Kidney capillary endothelial cell (primary cell): ENCODE measurements around the gene NGFR.
"Not testable (repeated sequence)": the region's sequence is repeated elsewhere in the genome, so short reads cannot be mapped to it uniquely, and the experiment has no call there.

Experiments used
- DNase-seq: peaks from one replicate; pipeline ENCODE4 v3.0.0-alpha.2; 2018; ENCODE audit warnings: low spot score

NGFR gene

DNA sequence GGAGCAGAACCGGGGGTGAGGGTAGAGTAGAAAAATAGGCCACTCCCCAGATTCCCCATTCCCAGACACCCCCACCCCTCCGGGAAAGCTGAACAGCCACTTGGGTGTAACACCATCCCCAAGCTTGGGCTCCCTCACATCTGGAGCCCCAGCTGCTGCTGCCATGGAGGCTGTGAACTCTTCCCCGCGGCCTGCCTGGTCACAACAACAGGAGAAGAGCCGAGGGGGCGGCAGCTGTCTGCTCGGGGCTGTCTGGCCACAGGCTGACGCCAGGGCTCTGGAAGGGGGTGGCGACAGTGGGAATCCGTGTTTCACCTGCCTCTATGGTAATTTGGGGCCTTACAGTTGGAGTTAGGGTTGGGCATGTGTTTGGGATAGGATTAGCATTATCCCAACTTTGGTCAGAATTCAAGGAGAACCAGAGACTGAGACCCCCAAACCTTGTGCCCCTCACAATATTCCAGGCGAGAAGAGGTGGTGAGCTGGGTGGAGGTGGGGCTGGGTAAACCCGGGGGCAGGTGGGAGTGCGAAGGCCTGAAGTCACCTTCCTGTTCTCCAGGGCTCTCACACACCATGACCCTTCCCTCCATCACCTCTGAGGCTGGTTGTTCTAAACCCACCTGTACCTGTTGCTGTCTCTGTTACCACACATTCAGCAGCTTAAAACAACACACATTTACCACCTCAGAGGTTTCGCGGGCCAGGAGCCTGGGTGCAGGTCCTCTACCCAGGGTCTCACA lies 50.9 kb downstream of the NGFR start:
- DNase-seq: no peak

DNA sequence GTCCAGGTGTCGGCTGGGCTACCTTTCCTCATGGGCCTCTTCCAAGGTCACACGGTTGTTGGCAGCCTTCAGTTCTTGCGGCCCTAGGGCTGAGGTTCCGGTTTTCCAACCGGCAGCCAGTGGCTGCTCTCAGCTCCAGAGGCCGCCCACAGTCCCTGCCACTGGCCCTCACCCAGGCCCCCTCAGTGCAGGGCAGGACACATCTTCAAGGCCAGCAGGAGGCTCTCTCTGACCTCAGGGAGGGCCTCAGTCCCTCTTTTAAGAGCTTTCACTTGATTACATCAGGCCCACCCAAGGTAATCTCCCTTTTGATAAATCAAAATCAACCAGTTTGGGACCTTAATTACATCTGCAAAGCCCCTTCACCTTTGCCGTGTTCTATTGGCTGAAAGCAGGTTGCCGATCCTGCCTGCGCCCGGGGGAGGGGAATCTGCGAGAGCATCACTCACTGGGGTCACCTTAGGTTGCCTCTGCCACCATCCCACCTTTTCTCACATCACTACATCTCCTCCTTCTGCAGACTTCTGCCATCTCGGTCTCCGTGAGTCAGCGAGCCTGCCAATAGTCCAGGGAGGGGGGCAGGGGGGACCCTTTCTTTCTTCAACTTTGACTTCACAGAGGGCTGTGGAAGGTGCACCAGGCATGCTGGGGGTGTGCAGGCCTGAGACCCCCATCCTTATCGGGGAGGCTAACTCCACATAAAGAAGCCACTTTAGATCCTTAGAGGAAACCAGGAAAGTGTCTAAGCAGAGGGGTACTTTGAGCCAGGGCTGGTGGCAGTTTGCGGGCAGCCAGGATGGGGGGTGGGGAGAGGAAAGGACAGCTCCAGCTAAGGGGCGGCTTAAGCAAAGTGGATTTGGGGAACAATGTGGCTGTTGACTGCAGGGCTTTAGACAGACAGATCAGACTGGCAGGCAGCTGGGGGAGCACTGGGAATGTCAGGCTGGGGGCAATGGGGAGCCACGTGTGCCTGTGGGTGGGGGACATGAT lies 51.7 kb downstream of the NGFR start:
- no peak for DNase-seq

DNA sequence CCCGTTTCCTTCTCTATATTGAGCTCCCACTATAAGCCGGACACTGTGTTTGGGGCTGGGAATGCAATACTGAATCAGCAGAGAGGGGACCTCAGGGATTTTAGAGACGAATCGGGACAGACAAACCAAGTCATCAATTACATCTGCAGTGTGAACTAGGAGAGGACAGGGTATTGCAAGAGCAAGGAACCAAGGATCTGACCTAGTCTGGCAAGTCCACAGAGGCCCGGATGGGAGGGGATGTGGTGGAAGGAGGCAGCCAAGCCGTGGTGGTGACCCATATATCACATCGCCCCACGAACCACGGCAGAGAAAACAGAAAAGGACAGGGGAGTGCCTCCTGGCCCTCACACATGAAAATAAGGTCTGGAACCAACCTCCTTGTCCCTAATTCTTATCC lies 52.5 kb downstream of the NGFR start:
- no peak for DNase-seq

DNA sequence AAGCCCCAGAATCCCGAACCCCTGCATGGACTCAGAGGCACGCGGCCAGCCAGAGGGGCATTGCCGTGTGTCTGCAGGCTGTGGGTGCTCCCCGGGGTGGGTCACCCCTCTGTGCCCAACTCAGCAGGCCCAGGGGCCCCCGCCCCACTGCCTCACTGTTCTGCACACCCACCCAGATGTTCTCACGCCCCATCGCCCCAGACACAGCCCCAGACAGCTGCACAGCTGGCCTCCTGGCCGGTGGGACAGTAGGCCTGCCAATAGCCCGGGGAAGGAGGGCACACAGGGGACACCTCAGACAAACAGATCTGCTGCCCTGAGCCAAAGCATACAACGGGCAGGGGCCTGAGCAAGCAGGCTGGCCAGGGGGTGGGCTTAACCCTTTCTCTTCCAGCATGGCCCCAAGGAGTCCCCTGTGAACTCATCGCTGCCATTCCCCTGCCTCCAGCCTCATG lies 53.0 kb downstream of the NGFR start:
- DNase-seq: no peak

DNA sequence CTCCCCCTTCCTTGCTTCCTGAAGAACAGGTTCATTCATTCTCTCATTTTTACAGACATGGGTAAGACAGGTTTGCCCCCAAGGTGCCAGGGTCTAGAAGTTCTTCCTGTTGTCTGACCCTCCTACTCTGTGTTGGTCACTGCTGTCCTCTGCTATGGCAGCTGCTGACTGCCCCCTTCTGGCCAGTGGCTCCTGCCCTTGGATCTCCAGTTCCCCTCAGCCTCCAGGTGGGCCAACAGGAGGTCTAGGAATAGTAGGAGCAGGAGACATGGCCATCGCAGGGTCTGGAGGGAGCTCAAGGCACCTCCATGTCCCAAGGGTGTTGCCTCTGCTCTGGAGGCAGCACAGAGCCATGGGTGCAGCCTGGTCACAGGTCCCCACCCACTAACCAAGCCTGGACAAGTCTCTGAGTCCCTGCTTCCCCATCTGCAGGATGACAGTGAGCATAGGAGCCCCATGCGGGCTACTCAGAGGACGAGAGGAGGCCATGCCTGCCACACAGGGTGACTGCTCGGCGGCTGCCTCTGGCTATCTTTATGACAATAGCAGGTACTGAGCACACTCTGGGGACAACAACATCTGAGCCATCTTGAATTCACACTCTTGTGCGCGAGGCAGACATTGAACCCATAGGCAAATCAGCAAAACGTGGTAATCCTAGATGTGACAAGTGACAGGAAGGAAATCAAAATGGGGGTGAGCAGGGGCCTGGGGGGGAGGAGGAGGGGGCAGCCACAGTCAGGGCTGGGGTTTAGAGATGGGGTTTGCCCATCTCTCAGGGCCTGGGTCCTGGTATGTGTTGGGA lies 53.6 kb downstream of the NGFR start:
- peak; percentile 24 for DNase-seq

DNA sequence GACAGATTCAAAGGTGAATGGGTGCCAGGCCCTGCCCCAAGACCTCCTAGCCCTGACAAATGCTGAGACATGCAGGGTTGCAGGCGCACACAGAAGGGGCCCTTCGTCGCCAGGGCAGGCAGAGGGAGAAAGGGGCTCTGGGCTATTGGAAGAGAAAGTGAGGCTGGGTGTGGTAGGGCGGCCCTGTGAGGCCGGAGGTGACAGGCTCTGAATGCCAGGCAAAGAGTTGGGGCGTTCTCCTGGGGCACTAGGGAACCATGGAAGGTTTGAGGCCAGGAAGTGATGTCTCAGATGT lies 54.2 kb downstream of the NGFR start:
- DNase-seq: no peak

DNA sequence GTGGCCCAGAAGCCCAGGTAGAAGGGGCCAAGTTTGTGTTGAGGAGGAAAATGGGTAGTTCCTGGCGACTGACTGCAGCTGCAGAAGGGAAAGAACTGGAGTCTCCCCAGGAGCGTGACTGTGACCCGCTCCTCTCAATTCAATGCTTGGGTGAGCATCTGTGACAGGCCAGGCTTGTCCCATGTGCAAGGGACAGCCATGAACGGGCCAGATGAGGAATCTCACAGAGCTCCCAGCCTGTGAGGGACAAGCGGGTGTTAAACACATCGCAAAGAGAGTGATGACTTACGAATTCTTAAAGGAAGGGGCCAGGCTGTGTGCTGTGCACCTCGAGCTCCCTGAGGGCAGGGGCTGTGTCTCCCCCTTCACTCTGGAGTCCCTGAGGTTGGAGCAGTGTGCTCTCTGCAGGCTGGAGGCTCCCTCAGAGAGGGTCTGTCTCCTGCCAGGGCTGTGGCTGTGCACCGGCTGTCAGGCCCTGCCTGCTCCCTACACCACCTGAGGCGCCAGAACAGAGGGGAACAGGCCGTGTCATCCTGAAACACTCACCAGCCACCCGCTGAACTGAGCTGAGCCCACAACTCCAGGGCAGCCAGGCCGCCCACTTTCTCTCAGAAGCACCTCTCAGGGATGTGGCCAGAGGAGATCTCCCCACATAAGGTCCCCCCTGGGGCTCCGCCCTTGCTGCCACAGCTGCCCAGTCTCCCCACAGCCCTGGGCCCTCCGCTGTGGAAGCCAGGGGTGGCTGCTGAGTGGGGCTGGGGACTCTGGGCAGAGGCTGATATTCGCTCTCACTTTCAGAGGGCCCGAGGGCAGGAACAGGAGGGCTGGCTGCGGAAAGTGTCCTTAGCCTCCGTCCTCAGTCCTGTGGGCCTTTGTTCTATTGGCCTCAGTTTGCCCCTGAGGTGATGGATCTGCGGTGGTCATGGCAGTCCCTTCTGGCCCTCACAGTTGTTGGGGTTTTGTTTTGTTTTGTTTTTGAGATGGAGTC lies 54.9 kb downstream of the NGFR start:
- DNase-seq: no peak

DNA sequence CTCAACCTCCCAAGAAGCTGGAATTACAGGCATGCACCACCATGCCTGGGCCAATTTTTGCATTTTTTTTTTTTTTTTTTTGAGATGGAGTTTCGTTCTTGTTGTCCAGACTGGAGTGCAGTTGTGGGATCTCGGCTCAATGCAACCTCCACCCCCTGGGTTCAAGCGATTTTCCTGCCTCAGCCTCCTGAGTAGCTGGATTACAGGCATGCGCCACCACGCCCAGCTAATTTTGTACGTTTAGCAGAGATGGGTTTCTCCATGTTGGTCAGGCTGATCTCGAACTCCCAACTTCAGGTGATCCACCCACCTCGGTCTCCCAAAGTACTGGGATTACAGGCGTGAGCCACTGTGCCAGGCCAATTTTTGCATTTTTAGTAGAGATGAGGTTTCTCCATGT lies 55.7 kb downstream of the NGFR start:
- not testable (repeated sequence) for DNase-seq

DNA sequence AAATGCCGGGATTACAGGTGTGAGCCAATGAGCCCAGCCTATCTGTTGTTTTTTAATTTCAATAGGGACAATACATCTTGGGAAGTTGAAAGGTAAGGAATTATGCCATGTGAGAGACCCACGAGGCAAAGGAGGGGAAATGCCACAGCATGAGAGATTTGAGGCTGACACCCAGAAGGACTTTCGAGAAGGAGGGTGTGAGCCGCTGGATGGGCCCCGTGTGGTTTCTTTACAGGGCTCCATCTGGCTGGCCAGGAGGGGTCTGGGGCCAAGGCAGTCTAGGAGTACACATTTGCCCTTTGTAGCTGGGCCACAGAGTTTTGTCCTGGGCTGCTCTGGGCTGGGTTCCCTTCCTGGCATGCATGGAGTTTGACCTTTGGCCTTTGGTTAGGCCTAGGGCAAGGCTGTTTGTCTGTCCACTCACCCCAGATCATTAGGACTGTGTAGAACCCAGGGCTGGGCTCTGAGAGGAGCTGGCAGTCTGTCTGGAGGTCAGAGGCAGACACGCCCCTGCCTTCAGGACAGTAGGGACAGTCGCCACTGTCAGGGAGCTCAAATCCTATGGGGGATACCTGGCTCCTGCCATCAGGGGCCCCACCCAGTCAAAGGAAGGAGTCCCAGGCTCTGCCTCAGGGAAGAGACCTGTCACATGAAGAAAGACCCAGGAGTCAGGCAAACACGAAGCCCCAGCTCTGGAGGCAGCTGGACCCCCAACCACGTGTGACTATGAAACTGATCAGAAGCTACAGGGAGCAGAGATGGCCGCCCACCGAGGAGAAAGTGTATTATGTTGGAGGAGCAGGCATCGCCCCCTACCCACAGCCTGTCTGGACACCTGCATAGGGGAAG lies 56.4 kb downstream of the NGFR start:
- DNase-seq: no peak

DNA sequence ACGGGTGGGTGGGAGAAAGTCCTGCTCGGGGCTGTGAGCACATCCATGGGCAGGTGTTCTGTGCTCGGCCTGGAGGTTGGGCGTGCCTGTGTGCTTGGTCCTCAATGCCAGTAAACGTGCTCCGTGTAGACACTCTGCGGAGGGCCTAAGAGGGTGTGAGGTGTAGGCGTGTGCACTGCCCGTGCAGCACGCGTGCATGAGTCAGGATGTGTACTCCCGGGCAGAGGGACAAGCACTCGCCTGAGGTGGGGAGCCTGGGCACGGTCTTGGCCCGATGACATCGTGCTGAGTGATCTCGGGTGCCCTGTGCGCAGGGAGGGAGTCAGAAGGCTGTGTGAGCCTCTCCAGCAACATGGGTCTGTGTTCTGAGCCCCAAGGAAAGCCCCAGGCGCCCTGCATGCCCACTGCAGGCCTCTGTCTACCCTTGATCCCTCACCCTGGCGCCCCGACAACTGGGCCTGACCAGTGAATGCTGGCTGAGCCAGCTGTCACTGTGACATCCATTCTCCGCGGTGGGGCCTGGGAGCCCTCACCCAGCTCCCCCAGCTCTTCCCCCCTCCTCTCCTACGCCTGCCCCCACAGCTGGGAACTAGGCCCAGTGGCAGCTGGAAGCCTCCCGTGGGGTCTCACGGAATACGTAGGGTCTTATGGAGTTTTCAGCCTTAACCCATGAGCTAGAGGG lies 57.1 kb downstream of the NGFR start:
- DNase-seq: no peak

DNA sequence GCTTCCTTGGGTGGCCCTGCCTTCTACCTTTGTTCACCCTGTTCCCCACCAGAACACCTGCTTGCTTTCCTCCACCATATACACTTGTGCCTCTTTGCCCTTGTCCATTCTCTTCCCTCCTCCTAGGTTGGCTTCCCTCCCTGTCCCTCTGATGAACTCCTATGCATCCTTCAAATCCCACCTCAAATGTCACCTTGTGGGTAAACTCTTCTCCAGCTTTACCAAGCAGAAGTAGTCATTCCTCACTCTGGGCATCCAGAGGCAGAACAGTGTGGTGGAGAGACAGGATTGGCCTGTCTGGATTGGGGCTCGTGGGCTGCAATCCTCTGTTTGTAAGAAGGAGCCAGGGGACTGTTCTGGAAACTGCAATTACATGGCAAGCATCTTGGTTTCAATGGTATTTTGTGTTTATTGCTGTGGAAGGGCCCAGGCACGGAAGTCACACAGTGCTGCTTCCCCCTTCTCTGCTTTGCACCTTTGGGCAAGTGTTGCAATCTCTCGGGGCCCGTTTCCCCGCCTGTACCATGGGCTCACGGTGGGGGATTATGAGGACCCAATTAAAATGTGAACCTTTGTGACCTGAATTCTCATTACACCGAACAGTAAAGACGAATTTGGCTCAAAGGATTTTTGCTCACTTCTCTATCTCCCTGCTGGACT lies 58.7 kb downstream of the NGFR start:
- DNase-seq: no peak

DNA sequence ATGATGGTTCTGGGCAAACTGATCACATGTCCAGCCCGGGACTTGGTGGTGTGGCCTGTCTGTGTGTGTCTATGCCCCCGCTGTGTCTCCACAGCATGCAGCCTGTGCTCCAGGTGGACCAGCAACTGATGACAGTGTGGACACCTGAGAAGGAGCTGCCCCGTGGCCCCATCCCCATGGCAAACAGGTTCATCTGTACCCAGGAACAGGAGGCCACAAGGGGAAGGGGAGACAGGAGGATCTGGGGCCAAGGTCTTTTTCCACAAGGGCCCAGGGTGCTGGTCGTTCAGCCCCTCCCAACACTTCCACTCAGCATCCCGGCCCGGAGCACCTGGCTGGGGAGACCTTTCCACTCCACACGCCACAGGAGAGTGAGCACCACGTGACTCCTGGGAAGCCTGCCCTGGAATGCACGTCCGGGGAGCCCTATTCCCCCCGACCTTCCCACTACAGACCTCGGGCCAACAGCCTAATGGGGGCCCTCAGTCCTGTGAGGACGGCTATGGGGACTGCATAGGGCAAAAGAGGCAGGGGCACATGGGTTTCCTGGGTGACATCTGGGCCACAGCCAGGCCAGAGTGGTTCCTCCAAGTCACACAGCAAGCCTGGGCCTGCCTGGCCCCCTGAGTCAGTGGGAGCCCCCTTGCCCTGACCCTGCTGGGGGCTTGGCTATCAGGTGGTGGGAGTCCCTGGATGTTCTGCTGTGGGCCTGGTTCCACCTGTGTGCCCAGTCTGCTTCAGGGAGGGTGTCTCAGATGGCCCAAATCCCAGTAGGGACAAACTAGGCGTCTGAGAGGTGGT lies 59.8 kb downstream of the NGFR start:
- no peak for DNase-seq

DNA sequence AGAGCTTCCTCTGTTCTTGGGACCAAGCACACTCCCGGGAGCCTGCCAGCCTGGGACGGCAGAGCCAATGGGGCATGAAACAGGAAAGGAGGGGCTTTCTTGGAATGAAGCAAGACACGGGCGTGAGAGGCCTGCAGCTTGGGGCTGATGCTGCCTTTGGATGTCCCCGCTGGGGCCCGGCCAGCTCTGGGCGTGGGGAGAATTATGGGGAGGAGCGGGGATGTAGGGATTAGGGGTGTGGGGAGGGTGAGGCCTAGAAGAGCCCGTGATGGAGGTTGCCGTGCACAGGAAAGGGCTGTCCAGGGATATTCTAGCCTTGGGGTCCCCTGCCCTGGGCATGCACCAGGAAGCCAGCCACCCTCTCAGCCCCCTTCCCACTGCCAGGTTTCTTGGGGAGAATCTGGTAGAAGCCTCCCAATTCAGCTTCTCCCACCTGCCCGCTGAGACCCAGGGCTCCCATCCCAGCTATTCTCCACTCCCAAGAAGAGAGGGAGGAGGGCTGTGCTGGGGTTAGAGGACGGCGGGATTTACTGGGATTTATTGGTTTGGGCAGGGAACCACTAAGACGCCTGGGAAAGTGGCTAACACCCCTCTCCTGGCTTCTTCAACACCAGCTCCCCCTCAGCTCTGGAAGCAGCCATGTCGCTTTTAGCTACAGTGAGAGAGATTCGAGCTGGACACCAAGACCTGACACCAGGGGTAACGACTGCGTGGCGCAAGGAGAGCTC lies 60.6 kb downstream of the NGFR start:
- no peak for DNase-seq

DNA sequence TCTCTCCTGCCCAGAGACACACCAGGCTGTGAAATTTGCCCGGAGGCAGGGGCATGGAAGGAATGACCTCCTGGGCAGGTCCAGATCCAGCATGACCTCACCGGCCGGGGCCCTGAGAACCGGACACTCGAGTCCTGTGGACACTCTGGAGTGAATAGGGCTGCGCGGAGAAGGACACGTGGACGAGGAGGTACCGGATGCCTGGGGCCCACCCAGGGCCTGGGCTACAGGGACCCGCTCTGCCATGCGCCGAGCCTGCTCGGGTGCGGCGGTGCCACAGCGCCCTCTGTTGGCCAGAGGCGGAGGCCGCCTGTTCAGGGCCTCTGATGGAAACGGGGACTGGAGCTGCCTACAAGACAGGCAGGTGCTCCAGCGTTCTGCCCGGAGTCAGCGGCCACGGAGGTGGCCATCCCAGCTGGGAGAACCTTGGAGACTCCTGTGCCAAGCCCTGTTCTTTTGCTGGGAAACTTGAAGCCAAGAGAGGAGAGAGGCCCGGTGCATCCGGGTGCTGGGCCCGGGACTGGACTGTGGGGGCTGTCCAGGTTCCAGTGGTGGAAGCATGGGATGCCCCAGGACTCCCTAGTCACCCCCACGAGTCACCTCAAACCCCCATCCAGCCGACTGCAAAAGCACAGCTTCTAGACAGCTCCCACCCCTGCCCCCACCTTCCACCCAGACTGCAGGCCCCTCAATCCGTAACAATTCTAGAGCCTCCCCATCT lies 61.3 kb downstream of the NGFR start:
- peak; percentile 63 for DNase-seq

DNA sequence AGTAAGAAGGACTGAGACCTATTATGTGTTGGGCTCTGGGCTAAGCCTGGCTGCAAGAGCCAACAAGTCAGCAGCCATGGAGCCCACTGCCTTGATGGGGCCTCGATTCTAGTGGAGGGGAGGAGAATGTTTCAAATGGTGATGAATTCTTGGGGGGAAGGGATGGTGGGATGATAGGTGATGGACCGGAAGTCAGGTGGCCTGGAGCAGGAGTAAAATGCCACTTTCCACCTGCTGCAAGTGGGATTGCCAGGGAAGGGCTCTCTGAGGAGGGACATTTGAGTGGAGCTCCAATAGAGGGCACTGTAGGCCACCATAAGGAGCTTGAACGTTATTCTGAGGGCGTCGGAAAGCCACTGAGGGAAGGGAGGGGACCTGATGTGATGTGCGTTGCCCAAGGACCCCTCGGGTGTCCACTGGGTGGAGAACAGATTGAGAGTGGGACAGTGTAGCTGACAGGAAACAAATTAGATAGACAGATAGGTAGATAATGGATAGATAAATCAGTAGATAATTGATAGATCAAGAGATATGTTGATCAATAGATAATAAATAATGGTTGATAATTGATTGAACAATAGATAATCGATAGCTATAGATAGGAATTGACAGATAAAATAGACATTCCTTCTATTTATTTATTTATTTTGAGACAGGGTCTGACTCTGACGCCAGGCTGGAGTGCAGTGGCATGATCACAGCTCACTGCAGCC lies 62.4 kb downstream of the NGFR start:
- peak; percentile 44 for DNase-seq
